Measurements from ENCODE around the gene STARD10. TPM values are rescaled to one million over a fixed set of nuclear protein-coding genes. Genes with fewer than 3 reads are reported as not detected.

STARD10 gene
- total RNA-seq: 26.7 and 29.2 TPM in 2 replicates

GRCh38 chr11:72793425-72794367, at the start of gene STARD10:
STARD10 (minus strand) TSS chr11:72794047; CDS start chr11:72781181, 12,866 bp downstream.

GRCh38 chr11:72814286-72815109, 20.7 kb upstream of the STARD10 start, which contains the start of gene ATG16L2:
ATG16L2 (plus strand) TSS chr11:72814411; CDS start chr11:72814446, 35 bp downstream.

GRCh38 chr11:72752088-72752914, 41.5 kb downstream of the STARD10 start, which contains the start of gene ARAP1:
ARAP1 (minus strand) TSS chr11:72752408; CDS start chr11:72727128, 25,280 bp downstream.

Small RNA genes within 50 kb of the gene (small RNA-seq; reads per million reads assigned to genes)
- gene MIR4692 (not detected), gene RF00019 (not detected)

Other genes with a start within 250 kb of the STARD10 start
- under 0.01 and 0.97 TPM in 2 replicates for gene PDE2A, start 119.6 kb downstream of the STARD10 start, total RNA-seq
- 153 and 190 TPM in 2 replicates for gene ARAP1, start 41.6 kb downstream of the STARD10 start, total RNA-seq
- 6.4 and 8.8 TPM in 2 replicates for gene ATG16L2, start 20.4 kb upstream of the STARD10 start, total RNA-seq